GM20000 (cell line): ENCODE data around the gene ZNF746.

Experiments used
- DNase-seq: peaks from one replicate; pipeline ENCODE4 v3.0.0; 2012; ENCODE audit warnings: low spot score
- TF ChIP-seq, protein P1 (sequence below): IDR thresholded peaks from 2 replicates; pipeline ENCODE4 v1.5.1; 2012; ENCODE audit warnings: mild to moderate bottlenecking, control low read depth; ENCODE audit errors: extremely low read depth, missing control alignments

The ZNF746 gene

DNA sequence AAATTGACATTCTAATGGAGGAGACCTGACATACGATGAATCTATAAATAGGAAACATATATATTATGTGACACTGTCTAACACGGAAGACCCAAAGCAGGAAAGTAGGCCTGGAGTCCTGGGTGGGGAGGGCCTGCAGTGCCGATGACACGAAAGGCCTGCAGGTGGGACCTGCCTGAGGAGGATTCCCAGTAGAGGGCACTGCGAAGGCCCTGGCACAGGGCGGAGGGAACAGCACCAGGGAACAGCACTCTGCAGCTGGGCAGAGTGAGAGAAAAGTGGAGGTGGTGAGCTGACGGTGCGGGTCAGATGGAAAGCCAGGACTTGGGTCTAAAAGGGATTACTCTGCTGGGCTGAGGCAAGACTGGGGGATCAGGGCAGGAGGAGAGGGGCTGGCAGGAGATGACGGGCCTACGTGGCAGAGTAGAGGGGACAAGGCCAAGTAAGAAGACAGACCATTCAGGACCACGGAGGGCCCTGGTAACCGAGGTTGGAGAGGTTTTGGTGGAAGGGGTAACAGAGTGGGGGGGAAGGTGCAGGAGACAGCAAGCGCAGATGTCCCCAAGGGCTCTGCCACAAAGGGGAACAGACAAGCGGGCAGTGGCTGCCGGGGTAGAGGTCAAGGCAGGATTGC is 8.1 kb downstream of the ZNF746 start:
- TF ChIP-seq, protein P1, sequence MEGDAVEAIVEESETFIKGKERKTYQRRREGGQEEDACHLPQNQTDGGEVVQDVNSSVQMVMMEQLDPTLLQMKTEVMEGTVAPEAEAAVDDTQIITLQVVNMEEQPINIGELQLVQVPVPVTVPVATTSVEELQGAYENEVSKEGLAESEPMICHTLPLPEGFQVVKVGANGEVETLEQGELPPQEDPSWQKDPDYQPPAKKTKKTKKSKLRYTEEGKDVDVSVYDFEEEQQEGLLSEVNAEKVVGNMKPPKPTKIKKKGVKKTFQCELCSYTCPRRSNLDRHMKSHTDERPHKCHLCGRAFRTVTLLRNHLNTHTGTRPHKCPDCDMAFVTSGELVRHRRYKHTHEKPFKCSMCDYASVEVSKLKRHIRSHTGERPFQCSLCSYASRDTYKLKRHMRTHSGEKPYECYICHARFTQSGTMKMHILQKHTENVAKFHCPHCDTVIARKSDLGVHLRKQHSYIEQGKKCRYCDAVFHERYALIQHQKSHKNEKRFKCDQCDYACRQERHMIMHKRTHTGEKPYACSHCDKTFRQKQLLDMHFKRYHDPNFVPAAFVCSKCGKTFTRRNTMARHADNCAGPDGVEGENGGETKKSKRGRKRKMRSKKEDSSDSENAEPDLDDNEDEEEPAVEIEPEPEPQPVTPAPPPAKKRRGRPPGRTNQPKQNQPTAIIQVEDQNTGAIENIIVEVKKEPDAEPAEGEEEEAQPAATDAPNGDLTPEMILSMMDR, result no peak

DNA sequence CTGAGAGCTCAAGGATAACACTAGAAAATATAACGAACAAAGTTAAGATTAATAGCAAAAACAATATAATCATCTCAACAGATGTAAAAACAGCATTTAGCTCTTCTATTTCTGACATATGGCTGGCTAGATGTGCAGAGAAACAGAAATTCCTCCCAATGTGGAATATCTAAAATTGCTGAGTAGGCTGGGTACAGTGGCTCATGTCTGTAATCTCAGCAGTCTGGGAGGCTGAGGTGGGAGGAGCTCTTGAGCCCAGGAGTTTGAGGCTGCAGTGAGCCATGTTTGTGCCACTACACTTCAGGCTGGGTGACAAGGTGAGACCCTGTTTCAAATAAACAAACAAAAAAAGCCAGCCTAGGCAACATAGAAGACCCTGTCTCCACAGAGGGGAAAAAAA is 18.0 kb downstream of the ZNF746 start:
- DNase-seq, result no peak
- TF ChIP-seq, protein P1, result no peak

More for the DNA sequence above, 8.1 kb downstream of the ZNF746 start:
- DNase-seq, result no peak

DNA sequence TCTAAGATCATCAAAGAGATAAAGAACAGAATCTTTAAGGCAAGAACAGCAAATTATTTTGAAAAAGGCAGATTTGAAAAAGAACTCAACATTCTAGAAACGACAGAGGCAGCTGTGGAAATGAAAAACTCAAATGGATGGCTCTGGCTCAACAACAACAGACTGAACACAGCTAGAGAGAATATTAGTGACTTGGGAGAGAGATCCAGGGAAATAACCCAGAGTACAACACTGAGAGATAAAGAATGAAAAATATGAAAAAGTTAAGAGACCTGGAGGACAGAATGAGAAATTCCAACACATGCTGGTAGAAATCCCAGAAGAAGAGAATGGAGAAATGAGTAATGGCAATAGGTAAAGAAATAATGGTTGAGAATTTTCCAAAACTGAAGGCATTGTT is 18.9 kb downstream of the ZNF746 start:
- DNase-seq, result no peak
- TF ChIP-seq, protein P1, result no peak

DNA sequence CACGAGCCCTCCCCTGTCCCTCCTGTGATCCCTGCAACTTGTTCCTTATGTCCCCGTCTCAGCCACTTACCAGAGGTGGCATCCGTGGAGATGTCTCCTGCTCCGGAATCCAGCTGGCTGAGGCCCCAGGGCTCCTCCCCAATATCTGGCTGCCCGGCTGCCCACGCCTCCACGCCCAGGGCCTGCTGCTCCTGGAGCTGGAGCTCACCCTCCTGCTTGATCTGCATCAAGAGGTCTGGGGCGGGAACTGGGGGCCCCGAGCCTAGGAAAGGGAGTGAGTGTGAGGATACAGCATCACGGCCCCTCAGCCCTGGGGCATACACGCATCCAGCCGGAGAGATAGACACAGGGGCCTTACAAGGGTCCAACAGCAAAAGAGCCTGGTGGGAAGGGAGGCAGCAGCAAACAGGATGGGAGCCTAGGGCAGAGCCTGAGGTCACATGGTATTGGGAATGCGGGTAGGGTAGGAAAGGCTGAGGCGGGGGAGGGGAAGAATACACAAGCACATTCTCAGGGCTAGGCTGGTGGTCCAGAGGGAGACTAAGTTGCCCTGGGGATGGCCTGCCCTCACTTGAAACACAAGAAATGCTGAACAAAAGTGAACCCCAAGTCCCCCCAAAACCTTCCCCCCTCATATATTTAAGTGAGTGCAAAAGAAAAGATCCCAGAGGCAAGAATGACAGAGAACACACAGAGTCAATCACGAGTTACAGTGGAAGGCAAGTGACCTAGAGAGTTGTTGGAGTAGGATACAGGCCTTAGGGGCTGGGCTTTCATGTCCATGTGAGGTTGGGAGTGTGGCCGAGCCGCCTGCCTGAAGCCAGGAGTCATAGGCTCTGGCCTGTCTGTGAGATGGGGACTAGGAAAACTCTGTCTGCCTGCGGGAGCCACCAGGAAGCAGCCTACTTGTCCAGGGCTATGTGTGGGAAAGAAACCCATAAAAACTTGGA is 19.8 kb downstream of the ZNF746 start:
- DNase-seq, result no peak
- TF ChIP-seq, protein P1, result no peak

DNA sequence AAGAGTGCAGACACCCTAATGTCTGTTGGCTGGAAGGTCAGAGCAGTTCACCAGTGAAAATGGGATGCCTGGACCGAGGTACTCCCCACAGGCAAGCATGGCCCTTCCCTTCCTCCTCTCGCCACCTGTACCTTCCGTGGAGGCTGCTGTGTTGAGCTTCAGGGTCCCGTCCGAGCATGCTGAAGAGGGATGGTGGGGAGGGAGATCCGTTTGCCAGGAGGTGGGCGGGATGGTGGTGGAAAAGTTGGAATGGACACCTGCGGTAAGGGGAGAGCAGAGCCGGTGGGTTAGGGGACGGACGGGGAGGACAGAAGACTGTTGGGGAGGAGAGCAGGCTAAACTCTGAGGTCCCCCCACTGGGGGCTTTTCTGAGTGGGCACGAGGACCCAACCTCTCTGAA is 20.8 kb downstream of the ZNF746 start:
- TF ChIP-seq, protein P1, result no peak
- DNase-seq, result no peak

DNA sequence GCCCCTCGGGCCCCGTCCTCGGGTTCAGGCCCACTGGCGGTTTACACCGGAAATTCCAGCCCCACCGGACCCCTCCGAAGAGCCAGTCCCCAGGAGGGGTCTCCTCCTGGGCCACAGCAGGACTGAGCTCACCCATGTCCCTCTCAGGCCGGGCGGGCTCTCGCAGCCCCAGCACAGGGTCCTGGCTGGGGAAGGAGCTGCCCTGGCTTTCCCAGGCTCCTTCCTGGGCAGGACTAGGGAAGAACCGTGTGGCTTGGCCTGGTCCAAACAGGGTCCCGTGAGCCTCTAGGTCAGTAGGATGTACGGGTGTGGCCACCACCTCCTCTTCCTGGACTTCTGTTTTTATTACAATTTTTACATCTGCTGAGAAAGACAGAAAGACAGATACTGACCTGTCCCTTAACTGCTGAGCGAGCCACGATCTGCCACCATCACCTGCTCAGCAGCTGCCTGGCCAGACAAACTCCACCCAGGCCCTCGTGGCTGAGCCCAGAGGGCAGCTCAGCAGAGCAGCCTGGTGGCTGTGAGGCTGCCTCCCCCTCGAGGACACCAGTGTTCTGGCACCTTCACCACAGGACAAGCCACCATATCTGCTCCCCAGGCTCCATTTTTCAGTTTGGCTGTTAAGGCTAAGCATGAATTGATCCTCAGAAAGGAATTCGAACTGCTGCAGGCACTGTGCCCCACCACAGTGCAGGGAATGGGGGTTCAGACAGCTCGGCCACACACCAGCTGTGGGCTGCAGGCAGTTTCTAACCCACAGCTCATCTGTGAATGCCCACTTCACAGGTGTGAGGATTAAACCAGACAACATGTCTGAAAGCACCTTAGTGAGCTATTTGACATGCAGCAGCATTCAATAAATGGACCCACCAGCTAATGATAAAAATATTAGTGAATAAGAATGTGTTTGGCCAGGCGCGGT is 22.2 kb downstream of the ZNF746 start:
- no peak for DNase-seq
- TF ChIP-seq, protein P1, result no peak
